Activated naive CD8-positive, alpha-beta T cell treated with anti-CD3 and anti-CD28 coated beads, Interleukin-2, amount 50 U/mL, for 16 hours (primary cell): ENCODE data around the gene EIF3F.
A peak's percentile ranks its signal among the peaks of the same experiment; 100 is the strongest.

Source experiments
- DNase-seq: peaks from one replicate; pipeline ENCODE4 v3.0.0-alpha.2; 2020; ENCODE audit warnings: low read depth, low spot score

EIF3F gene, protein sequence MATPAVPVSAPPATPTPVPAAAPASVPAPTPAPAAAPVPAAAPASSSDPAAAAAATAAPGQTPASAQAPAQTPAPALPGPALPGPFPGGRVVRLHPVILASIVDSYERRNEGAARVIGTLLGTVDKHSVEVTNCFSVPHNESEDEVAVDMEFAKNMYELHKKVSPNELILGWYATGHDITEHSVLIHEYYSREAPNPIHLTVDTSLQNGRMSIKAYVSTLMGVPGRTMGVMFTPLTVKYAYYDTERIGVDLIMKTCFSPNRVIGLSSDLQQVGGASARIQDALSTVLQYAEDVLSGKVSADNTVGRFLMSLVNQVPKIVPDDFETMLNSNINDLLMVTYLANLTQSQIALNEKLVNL

GRCh38 chr11:7986768-7987559, at the start of gene EIF3F:
Gene EIF3F (plus strand): TSS chr11:7987337. CDS start chr11:7987353, 16 bp downstream.
- DNase-seq, result peak; percentile 77

DNA sequence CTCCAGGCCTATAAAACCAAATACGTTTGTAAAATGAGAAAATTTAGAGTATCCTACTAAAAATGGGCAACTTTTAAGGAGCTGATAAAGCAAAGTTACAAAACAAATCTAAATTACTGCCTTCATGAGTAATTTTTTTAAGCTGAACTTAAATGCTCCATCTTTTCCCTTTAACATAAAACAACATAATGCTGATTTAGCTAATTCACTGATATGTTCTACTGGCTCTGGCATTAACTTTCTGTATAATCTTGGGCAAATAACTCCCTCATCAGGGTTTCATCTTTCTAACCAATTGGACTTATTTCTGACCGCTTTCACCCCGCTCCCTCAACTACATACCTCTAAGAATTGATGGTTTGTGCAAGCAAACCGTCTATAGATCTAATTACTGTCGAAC, 46.0 kb upstream of the EIF3F start:
- DNase-seq, result no peak

GRCh38 chr11:7941608-7942007, 45.5 kb upstream of the EIF3F start, which contains the start of gene OR10A3:
Gene OR10A3 (minus strand): TSS chr11:7941708. CDS start chr11:7939520, 2,188 bp downstream.
- no peak for DNase-seq

GRCh38 chr11:7944123-7944522, 43.0 kb upstream of the EIF3F start:
- no peak for DNase-seq

- DNase-seq, result no peak
These were observed 37.2 kb upstream of the EIF3F start for GRCh38 chr11:7949934-7950333.

- DNase-seq, result no peak
These were observed 31.9 kb upstream of the EIF3F start for GRCh38 chr11:7955191-7955590.

DNA sequence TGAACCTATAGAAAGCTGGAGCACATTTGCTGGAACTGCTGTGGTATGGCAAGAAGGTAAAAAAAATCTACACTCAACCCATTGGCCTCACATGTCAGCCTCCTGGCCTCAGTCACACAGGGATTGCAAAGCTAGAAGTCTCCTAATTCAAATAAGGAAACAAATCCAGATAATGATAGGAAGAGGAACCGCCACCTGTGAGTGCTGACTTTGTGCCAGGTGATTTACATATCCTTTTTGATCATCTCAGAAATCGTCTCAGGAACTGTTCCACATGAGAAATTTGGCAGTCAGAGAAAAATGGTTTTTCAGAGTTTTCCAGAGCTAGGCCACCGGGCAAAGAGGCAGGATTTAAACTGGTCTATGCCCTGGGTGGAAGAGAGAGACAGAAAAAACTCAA, 22.9 kb upstream of the EIF3F start:
- no peak for DNase-seq

- DNase-seq, result no peak
These were observed 22.3 kb upstream of the EIF3F start for GRCh38 chr11:7964873-7965272.

DNA sequence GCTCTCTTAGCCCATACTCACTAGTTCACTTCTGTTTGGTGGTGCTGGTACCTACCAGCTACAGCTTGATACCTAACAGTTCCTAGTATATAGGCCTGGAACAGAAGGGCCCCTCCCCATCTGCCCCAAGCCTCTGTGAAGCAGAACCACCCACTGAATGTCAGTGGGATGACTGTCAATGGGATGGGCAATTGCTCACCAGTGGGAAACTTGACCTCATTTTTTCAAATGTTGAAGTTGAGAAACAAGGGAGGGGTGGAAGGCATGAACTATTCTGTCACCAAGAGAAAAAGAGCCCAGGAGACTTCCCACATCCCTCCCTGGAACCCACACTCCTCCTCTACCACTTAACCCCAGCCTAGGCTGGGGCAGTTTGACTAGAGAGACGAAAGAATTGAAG, 21.8 kb upstream of the EIF3F start, which contains the start of gene NLRP10:
Gene NLRP10 (minus strand): TSS at position 62 of the 400 bp plus-strand sequence. CDS start 1,952 bp downstream, outside the sequence.
- DNase-seq, result no peak

DNA sequence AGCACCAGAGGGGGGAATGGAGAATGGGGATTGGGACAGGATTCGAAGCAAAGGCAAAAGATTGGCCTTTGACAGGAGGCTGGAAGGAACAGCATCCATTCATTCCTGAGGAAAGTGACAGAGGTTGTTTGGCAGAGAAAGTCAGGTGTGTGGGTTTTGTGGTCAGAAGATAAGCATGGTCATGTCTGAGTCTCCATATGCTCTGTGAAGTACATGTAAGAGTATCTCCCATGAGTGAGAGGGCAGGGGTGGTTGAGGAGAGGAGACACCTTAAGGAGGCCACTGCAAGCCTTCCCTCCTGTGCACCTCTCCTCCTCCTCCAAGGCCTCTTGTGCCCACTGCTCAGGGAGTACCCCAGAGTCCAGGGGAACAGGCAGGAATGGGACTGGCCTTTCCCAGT, 20.0 kb upstream of the EIF3F start:
- DNase-seq, result no peak

- no peak for DNase-seq
These were observed 19.3 kb upstream of the EIF3F start for GRCh38 chr11:7967826-7968225.

DNA sequence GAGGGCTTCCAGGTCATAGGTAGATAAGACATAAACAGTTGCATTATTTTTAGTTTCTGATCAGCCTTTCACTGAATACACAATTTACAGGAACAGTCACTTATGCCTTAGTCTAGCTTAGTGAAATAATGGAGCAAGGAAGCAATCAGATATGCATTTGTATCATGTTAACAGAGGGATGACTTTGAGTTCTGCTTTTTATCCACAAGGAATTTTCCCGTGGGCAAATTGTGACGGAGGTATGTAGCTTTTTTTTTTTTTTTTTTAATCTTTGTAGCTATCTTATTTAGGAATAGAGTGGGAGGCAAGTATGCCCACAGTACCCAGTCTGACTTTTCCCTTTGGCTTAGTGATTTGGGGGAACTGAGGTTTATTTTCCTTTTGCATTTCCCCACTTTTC, 18.5 kb upstream of the EIF3F start:
- no peak for DNase-seq

- no peak for DNase-seq
These were observed 17.1 kb upstream of the EIF3F start for GRCh38 chr11:7969756-7970646.

GRCh38 chr11:7971846-7972245, 15.3 kb upstream of the EIF3F start:
- no peak for DNase-seq

DNA sequence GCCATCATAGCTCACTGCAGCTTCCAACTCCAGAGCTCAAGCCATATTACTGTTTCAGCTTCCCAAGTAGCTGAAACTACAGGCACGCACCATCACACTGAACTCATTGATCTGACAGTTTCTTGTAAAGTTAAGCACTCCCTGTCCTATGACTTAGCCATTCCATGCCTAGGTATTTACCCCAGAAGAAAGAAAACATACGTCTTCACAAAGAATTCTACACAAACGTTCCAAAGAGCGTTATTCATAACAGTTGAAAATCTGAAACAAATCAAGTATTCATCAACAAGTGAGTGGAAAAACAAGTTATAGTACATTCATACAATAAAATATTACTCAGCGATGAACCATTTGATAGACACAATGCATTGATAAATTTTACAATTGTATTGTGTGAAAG, 14.1 kb upstream of the EIF3F start:
- DNase-seq, result no peak

DNA sequence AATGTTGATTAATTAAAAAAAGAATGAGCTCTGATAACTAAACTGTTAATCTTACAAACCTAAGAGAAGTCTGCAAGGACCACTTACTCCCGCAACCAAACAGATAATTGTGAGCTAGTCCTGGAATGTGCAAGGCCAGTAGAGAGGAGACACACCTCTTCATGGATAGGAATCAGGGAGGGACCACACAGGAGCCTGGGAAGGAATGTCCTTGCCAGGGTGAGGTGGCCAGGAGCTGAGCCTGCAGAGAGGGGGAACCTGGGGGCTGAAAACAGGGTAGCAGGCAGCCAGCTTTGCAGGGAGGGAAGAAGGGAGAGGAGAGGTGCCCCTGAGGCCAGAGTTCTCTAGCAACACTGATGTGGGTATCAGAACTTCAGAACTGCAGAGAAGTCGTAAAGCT, 12.5 kb upstream of the EIF3F start:
- DNase-seq, result no peak

DNA sequence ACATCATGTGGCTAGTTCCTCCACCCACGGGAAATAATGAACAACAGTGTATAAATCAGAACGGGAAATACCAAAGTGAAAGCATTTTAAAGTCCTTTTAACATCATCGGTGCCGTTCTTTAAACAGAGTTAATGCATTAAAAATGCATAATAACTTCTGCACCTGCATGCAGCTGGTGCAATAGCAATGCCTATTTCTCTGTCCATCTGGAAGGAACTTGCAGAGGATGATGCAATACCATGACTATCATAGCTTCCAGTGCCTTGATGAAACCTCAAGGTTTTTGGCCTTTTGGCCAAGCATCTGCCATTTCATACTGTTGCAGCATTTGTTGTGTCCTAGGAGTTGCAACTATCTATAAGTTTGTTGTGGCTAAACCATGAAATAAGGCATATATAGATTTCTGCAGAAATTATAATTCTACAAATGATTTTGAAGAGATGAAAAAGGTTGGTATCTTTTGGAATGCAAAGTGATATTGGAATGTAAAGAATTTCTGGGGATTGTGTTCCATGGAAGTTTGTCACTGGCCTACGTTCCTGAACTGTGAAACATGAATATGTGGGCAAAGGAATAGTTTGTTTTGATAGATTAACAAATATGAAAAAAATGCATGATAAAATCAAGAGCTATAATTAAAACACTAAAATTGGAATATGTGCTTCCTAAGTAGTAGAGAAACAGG, 9.8 kb upstream of the EIF3F start:
- no peak for DNase-seq

DNA sequence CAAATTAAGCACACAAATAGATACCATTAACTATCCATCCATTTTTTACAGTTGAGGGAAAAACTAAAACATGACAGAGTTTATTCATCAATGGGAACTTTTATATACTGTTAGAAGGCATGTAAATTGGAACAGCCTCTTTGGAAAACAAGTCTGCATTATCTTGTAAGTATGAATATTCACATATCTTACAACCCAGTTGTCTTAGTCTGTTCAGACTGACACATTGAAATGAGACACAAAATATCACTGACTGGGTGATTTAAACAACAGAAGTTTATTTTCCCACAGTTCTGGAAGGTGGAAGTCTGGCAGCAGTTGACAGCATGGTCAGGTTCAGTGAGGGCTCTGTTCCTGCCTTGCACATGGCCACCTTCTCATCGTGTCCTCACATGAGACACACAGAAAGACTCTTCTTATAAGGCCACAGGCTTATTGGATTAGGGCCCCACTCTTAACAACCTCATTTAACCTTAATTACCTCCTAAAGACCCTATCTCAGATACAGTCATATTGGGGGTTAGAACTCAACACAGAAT, 5.4 kb upstream of the EIF3F start:
- no peak for DNase-seq

- no peak for DNase-seq
These were observed 4.5 kb upstream of the EIF3F start for GRCh38 chr11:7982582-7983119.

- no peak for DNase-seq
These were observed 3.1 kb upstream of the EIF3F start for GRCh38 chr11:7983832-7984590.
